22Rv1 (cell line): ENCODE data around the gene TWNK.

Experiments used
- CTCF ChIP-seq: fragments of 450-650 bp; IDR thresholded peaks from 2 replicates; pipeline ENCODE4 v1.5.1; 2017; ENCODE audit warnings: mild to moderate bottlenecking
- ZFX ChIP-seq: fragments of 450-650 bp; IDR thresholded peaks from 2 replicates; pipeline ENCODE4 v1.6.1; 2017; ENCODE audit warnings: antibody characterized with exemption, borderline replicate concordance

- no peak for TF ChIP-seq CTCF
- no peak for TF ChIP-seq ZFX
Observed at GRCh38 chr10:100980311-100980710, 7.0 kb upstream of the TWNK start.
